Upper lobe of left lung (tissue), 4 donors: ENCODE results near the gene ATOH8.

Experiments used
- POLR2A ChIP-seq, 4 donors: fragments of 450-650 bp; IDR thresholded peaks; one replicate each; pipeline ENCODE4 v1.5.1; 2016 to 2017; ENCODE audit warnings: antibody characterized with exemption in 4 of 4, mild to moderate bottlenecking in 2 of 4
- TF ChIP-seq, protein P1 (sequence below), 6 experiments: fragments of 450-650 bp in 4 of 6; fragments of 200-600 bp in 2 of 6; sonication (generic) in 2 of 6; IDR thresholded peaks; one replicate each; pipeline ENCODE4 v1.5.1; 2016 to 2019; ENCODE audit warnings: antibody characterized with exemption in 6 of 6

DNA sequence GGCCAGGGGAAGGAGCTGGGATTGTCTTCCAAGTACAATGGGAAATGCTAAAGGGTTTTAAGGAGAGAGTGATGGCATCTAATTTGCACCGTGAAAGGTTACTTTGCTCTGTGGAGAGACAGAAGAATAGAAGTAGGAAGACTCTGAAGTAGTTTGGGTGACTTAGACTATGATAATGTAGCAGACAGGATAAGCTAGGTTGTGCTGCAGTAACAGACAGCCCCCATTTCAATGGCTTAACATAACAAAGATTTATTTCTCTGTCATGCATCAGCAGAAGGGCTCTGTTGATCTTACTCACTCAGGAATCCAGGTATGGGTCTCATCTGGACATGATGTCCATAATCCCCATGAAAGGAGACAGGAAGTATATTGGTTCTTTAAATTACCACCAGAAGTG lies 33.3 kb upstream of the ATOH8 start:
- TF ChIP-seq POLR2A (IDR thresholded peaks at IDR 0.05): no peak
- TF ChIP-seq, protein P1, sequence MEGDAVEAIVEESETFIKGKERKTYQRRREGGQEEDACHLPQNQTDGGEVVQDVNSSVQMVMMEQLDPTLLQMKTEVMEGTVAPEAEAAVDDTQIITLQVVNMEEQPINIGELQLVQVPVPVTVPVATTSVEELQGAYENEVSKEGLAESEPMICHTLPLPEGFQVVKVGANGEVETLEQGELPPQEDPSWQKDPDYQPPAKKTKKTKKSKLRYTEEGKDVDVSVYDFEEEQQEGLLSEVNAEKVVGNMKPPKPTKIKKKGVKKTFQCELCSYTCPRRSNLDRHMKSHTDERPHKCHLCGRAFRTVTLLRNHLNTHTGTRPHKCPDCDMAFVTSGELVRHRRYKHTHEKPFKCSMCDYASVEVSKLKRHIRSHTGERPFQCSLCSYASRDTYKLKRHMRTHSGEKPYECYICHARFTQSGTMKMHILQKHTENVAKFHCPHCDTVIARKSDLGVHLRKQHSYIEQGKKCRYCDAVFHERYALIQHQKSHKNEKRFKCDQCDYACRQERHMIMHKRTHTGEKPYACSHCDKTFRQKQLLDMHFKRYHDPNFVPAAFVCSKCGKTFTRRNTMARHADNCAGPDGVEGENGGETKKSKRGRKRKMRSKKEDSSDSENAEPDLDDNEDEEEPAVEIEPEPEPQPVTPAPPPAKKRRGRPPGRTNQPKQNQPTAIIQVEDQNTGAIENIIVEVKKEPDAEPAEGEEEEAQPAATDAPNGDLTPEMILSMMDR (IDR thresholded peaks at IDR 0.05): no peak
